KOPT-K1 (cell line): ENCODE data around the gene SYNC.

ENCODE experiments used
- H3K27ac ChIP-seq: fragments of 200-600 bp; sonication (generic); 2 replicates; pipeline ENCODE4 v1.5.1; 2016; ENCODE audit warnings: antibody characterized with exemption, mild to moderate bottlenecking, low read depth, low read length; ENCODE audit not compliant: poor library complexity, severe bottlenecking
- H3K36me3 ChIP-seq: fragments of 200-600 bp; sonication (generic); 2 replicates; pipeline ENCODE4 v1.5.1; 2017; ENCODE audit warnings: antibody characterized with exemption, mild to moderate bottlenecking, low read length, moderate library complexity; ENCODE audit not compliant: insufficient read depth
- H3K9me3 ChIP-seq: fragments of 200-600 bp; sonication (generic); 2 replicates; pipeline ENCODE4 v1.5.1; 2017; ENCODE audit warnings: antibody characterized with exemption, low read length, mild to moderate bottlenecking; ENCODE audit not compliant: insufficient read depth, poor library complexity, severe bottlenecking

SYNC gene

GRCh38 chr1:32733582-32734321 lies 31.2 kb upstream of the SYNC start:
- H3K9me3 ChIP-seq: no peaks in the 10 kb centered on the region
- no peak overlapping the region for H3K27ac ChIP-seq
- no peaks in the 10 kb centered on the region for H3K36me3 ChIP-seq

DNA sequence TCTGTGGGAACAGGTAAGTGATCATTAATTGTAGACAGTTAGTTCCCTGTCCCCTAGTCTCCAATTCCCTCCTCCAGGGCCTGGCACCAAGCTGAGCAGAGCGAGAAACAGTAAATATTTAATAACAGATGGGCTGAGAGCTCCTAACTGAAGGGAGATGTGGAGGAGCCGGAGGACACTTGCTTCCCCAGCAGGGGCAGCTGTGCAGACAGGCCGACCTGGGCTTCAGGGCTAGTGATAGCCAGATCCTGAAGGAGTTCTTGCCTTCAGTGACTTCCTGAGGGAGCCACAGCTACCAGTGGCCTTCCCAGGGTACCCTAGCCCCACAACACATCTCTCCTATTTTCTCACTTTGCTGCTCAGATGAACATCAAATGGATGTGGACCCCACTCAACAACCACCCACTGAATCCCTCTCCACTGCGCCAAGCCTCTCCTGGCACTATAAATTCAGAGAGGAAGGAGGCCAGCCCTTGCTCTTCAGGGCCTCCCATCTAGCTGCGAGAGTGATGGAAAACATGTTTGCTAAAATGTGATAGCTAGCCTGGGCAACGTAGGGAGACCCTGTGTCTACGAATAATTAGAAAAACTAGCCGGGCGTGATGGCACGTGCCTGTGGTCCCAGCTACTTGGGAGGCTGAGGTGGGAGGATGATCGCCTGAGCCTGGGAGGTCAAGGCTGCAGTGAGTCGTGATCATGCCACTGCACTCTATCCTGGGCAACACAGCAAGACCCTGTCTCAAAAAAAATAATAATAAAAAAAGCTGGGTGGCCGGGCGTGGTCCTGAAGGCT lies 26.9 kb upstream of the SYNC start:
- Histone ChIP-seq H3K36me3 (no peaks in the 10 kb centered on the region), H3K27ac (no peak overlapping the region), H3K9me3 (no peaks in the 10 kb centered on the region)

DNA sequence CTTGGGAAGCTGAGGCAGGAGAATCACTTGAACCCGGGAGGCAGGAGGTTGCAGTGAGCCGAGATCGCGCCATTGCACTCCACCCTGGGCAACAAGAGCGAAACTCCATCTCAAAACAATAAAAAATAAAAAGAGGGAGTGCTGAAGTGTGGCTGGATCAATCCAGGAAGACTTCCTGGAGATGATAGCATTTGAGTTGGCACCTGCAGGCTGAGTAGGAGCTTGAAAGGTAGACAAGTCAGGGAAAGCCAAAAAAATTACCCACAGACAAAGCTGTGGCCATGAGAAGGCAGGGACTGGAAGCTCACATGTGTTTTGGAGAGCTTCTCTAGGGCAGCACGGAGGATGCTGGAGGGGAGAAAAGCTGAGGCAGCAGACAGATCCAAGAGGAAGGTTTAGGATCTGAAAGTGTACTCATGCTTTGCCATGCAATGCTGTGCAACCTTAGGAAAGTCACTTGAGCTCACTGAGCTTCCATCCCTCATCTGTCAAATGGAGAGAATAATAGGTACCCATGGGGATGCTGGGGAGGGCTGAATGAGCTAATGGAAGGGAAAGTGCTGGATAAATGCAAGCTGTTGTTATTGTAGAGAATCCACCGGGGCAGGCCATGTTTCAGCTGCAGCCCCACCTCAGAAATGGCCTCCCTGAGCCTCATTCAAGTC lies 26.0 kb upstream of the SYNC start:
- Histone ChIP-seq H3K27ac (no peak overlapping the region), H3K36me3 (no peaks in the 10 kb centered on the region), H3K9me3 (no peaks in the 10 kb centered on the region)

GRCh38 chr1:32727876-32728275 lies 25.3 kb upstream of the SYNC start:
- H3K9me3 ChIP-seq: no peaks in the 10 kb centered on the region
- H3K27ac ChIP-seq: no peak overlapping the region
- no peaks in the 10 kb centered on the region for H3K36me3 ChIP-seq

GRCh38 chr1:32725615-32725982 lies 23.0 kb upstream of the SYNC start:
- no peaks in the 10 kb centered on the region for H3K36me3 ChIP-seq
- no peaks in the 10 kb centered on the region for H3K9me3 ChIP-seq
- H3K27ac ChIP-seq: peak overlapping the region; percentile 37

GRCh38 chr1:32724678-32725614 lies 22.4 kb upstream of the SYNC start:
- Histone ChIP-seq H3K9me3 (no peaks in the 10 kb centered on the region), H3K27ac (peak overlapping the region; percentile 37), H3K36me3 (no peaks in the 10 kb centered on the region)

DNA sequence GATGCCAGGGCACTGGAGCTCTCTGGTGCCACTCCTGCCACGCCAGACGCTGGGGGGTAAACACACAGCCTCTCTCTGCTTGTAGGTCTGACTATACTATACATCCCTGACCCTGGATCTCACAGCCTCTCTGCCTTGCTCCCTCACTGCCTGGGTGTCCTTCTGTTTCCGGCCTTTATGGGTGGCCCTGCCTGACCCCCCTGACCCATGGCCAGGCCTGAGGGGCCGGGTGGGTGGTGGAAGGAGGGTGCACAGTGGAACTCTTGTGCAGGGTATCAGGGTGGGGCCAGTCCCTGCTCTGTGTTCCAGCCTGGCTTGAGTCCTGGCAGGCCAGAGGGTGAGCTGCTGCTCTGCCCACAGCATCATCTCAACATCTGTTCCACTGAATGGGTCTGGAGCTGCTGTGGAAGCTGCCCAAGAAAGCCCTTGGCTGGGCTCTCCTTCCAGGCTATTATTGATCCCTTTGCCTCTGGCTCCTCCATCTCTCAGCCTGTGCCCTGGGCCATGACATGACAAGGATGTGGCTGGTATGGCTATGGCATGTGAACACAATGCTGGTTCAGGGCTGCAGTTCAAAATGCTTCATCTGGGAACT lies 17.2 kb upstream of the SYNC start:
- Histone ChIP-seq H3K36me3 (no peaks in the 10 kb centered on the region), H3K9me3 (no peaks in the 10 kb centered on the region), H3K27ac (no peak overlapping the region)

- H3K27ac ChIP-seq: no peak overlapping the region
- H3K36me3 ChIP-seq: no peaks in the 10 kb centered on the region
- no peaks in the 10 kb centered on the region for H3K9me3 ChIP-seq
These were observed 16.0 kb upstream of the SYNC start for GRCh38 chr1:32718527-32718926.

DNA sequence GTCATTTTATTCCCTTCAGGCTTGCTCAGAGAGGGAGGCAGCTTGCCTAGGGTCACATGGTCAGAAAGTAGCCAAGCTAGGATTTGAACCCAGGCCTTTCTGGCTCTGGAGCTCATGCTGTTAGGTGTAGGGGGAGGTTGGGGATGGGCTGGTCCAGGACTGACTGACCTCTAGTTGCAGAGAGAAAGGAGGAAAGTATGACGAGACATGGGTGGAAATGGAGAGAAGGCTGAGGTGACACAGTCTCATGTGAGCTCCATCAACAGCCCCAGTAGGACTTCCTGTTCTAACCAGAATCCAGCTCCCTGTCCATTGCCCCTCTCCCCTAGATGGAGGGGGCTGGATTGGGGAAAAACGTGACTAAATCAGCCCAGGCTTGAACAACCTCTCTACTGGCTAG lies 15.5 kb upstream of the SYNC start:
- Histone ChIP-seq H3K36me3 (no peaks in the 10 kb centered on the region), H3K9me3 (no peaks in the 10 kb centered on the region), H3K27ac (no peak overlapping the region)

DNA sequence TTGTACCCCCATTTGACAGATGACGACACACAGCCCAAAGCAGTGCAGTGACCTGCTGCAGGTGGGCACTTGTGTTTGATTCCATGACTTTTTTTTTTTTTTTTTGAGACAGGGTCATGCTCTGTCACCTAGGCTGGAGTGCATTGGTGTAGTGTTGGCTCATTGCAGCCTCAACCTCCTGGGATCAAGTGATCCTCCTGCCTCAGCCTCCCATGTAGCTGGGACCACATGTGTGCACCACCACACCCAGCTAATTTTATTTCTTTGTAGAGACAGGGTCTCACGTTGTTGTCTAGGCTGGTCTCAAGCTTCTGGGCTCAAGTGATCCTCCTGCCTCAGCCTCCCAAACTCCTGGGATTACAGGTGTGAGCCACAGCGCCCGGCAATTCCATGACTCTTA lies 14.9 kb upstream of the SYNC start:
- Histone ChIP-seq H3K9me3 (no peaks in the 10 kb centered on the region), H3K36me3 (no peaks in the 10 kb centered on the region), H3K27ac (no peak overlapping the region)

DNA sequence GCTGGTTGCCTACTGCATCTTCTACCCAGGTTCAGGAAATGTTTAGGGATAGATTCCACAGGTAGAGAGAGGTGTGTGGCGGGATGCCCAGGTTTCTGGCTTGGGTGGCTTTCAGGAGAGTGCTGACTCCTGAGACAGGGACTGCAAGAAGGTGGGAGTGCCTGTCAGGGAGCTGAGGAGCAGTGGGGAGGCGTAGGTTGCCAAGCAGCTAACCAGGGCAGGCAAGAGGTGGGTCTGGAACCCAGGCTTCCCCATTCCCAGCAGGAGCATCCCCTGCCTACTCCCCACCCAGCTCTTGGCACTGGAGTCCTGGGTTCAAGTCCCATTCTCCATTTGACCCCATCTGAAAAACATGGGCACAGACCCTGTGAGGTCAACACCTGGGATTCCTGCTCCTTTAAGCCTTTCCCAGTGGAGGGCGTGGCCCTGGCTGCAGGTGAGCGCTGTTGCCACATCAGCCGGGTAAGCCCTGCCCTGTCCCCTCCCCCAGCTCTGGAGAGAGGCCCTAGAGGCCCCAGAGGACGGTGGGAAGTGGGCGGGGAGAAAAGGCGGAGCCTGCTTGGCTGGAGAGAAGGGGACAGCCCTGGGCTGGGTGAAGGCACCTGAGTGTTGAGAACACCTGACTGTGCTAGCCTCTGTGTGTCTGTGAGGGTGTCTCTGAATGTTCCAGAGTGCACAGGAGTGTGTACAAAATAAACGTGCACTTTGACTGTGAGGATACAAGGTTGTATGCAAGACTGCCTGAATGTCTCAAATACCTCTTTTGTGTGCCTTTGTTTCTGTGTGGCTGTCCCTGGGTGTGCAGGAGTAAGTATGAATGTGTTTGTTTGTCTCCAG lies 14.0 kb upstream of the SYNC start:
- H3K36me3 ChIP-seq: no peaks in the 10 kb centered on the region
- no peak overlapping the region for H3K27ac ChIP-seq
- no peaks in the 10 kb centered on the region for H3K9me3 ChIP-seq

DNA sequence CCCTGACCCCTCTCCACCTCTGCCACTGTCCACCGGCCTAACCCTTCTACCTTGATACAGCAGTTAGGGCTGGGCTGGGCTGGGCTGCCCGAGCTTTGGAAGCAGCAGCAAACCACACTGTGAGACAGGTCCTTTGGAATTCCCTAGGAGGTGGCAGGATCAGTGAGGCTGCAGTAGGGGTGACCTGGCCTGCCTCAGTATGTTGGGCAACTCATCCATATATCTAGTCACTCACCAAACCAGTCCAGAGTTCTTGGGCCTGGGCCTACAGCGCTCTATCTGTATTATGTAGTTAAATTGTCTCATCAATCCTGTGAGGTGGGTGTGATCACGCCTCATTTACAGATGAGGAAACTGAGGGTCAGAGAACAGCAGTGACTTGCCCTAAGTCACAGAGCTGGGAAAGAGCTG lies 13.3 kb upstream of the SYNC start:
- no peak overlapping the region for H3K27ac ChIP-seq
- no peaks in the 10 kb centered on the region for H3K36me3 ChIP-seq
- H3K9me3 ChIP-seq: no peaks in the 10 kb centered on the region

DNA sequence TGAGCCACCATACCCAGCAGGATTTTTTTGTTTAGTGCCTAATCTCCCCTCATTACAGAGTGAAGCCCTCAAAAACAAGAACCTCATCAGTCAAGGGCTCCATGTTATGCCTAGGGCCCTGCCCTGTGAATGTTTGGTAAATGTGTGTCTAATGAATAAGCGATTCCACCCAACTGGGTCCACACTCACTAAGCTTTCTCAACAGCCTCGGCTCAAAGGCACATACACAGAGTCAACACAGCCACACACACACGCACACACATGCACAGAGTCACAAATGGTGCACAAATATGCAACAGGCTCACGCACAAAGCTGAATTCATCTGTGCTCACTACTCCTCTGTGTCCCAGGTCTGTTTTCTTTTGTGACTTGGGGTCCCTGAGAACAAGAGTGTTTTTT lies 11.7 kb upstream of the SYNC start:
- H3K9me3 ChIP-seq: no peaks in the 10 kb centered on the region
- no peak overlapping the region for H3K27ac ChIP-seq
- no peaks in the 10 kb centered on the region for H3K36me3 ChIP-seq

DNA sequence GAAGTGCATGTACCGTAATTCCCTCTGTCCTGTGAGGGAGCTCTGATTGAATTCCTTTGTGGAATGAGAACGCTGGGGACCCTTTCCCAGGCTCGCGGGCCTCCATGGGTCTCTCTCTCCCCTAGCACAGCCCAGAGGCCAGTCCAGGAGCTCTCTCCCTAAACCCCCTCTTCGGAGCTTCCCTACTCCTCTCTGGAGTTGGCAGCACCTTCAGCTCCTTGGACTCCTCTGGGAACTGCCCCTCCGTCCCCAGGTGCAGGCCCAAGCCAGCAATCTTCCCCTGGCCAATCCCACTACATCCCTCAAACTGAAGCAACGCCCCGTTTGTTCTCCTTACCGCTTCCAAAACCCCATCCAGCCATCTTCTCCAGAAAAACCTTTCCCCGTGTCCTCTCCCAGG lies 10.5 kb upstream of the SYNC start:
- H3K27ac ChIP-seq: no peak overlapping the region
- no peaks in the 10 kb centered on the region for H3K36me3 ChIP-seq
- H3K9me3 ChIP-seq: no peaks in the 10 kb centered on the region
